HG03196 (cell line): Measurements from ENCODE around the gene GNLY.
"Not testable (repeated sequence)": the region's sequence is repeated elsewhere in the genome, so short reads cannot be mapped to it uniquely, and the experiment has no call there.

Experiments used
- ATAC-seq: cut with Tn5 transposase; IDR thresholded peaks from one replicate; pipeline ENCODE4 v1.9.1; 2021; ENCODE audit not compliant: unreplicated experiment

GNLY gene

GRCh38 chr2:85707304-85707703 lies 13.1 kb downstream of the GNLY start:
- ATAC-seq = peak; percentile 44

GRCh38 chr2:85708641-85709040 lies 14.5 kb downstream of the GNLY start:
- no peak for ATAC-seq

GRCh38 chr2:85709401-85709811 lies 15.2 kb downstream of the GNLY start:
- ATAC-seq = no peak

GRCh38 chr2:85710687-85711577 lies 16.8 kb downstream of the GNLY start:
- ATAC-seq = no peak

GRCh38 chr2:85711578-85712060 lies 17.5 kb downstream of the GNLY start:
- ATAC-seq = no peak

GRCh38 chr2:85712336-85712735 lies 18.2 kb downstream of the GNLY start:
- ATAC-seq = no peak

- no peak for ATAC-seq
These were observed 18.9 kb downstream of the GNLY start for GRCh38 chr2:85712849-85713612.

GRCh38 chr2:85713836-85714235 lies 19.7 kb downstream of the GNLY start:
- no peak for ATAC-seq

GRCh38 chr2:85714421-85714820 lies 20.3 kb downstream of the GNLY start:
- not testable (repeated sequence) for ATAC-seq

- no peak for ATAC-seq
These were observed 20.7 kb downstream of the GNLY start for GRCh38 chr2:85714841-85715240.

- no peak for ATAC-seq
These were observed 22.3 kb downstream of the GNLY start for GRCh38 chr2:85716346-85716914.

- ATAC-seq = no peak
These were observed 23.3 kb downstream of the GNLY start for GRCh38 chr2:85717308-85718008.

GRCh38 chr2:85718009-85718391 lies 23.8 kb downstream of the GNLY start:
- no peak for ATAC-seq

GRCh38 chr2:85718885-85719492 lies 24.8 kb downstream of the GNLY start:
- ATAC-seq = no peak

- no peak for ATAC-seq
These were observed 25.6 kb downstream of the GNLY start for GRCh38 chr2:85719609-85720240.

GRCh38 chr2:85720533-85720932 lies 26.4 kb downstream of the GNLY start:
- ATAC-seq = no peak

GRCh38 chr2:85721641-85722040 lies 27.5 kb downstream of the GNLY start:
- no peak for ATAC-seq

- no peak for ATAC-seq
These were observed 28.4 kb downstream of the GNLY start for GRCh38 chr2:85722519-85722918.

GRCh38 chr2:85723707-85724360 lies 29.7 kb downstream of the GNLY start:
- ATAC-seq = no peak
